Stimulated activated naive CD4-positive, alpha-beta T cell treated with Interleukin-2 at 50 U/mL for 16 hours (primary cell): ENCODE data around the gene MGMT.

Experiments used
- DNase-seq: peaks from one replicate; lab custom pipeline; 2025; lab: John Stamatoyannopoulos, UW

Gene MGMT

DNA sequence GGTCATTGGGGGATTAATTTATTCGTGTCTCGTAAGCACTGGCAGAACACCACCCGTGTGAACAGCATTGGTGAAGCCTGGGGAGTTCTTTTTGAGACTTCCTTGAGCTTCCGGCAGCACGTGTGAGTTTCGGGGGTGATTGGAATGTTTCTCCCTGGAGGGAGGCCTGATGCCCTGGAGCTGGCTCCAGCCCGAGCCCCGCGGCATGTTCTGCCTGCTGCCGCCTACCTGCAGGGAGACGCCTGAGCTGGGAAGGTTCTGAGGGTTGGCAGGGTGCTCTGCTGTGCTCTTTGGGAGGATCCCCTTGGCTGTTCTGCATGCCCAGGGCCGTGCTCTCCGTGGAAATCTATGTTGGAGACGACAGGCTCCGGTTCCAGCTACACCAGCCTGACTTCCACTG lies 159.3 kb downstream of the MGMT start:
- DNase-seq, result no peak

DNA sequence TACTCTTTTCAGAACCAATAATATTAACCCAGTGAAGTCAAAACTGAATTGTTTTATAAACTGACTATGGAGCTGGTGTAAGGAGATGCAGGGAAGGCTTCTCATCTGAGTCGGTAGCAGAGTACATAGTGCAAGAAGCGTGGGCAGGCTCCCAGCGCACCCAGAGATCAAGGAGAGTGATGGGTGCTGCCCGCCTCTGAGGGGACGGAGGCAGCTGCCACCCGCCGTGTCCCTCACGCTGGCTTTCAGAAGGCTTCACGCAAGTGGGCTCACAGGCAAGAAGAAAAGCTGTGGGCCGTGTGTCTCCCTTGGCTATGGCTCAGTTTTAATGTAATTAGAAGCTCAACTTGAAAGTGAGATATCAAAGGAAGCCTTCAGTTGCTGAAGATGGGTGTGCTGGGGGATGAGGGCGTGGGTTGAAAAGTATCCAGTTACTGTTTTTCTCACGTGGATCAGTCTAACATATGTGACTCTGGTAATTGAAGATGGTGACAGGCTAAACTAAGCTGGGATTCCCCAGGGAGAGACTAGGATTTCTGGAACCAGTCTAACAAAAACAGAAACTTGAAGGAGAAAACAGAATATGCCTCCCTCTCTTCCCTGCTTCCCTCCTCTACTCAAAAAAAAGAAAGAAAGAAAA lies 159.9 kb downstream of the MGMT start:
- no peak for DNase-seq

DNA sequence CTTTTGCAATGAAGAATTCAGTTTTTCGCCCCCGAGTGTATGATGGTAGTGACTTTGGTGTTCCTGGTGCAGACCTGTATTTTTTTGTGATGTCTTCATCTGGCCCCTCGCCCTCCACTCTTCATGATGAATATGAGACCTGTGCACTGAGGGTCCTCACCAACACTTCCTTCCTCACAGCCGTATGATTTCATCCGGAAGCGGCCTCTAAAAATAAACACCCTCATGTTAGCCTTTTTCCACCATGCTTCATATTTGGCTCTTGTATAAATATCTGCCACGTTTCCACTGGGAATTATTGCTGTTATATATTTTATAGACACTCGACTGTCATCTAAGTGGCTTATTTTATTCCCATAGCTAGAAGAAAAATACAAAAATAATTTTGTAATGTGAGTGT lies 160.4 kb downstream of the MGMT start:
- no peak for DNase-seq

DNA sequence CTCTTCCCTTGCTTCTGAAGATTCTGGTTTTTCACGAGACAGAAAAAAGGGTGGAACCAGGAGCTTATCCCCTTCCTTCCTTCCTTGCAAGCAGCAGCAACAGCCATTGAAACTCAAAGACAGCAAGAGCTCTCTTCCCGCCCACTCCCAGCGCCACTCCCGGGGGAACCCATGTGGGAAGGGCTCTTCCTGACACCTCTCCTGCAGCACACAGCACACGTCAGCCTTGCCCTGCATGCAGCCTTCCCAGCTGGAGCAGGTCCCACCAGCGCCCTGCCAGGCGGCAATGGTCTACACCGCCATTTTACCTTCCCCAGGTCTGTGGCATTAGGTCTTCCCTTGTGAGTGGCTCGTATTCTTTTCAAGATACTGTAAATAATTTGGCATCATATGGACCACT lies 161.8 kb downstream of the MGMT start:
- DNase-seq, result no peak

DNA sequence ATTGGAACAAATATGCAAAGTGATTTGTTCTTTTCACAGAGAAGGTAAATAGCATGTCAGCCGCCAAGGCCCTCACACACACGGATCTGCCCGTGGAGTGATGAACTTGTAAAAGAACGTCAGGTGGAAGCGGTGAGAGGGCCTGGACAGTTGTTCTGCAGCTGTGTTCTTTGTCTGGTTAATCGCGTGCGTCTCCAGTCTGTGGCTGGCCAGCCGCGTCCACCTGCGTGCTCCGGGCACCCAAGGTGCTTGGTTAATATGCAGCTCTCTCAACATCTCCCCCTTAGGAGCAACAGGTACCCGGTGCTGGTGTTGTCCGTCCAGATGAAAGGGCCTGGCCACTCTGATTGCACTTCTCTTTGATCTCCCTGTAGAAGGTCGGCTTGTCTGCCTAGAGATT lies 162.9 kb downstream of the MGMT start:
- no peak for DNase-seq

DNA sequence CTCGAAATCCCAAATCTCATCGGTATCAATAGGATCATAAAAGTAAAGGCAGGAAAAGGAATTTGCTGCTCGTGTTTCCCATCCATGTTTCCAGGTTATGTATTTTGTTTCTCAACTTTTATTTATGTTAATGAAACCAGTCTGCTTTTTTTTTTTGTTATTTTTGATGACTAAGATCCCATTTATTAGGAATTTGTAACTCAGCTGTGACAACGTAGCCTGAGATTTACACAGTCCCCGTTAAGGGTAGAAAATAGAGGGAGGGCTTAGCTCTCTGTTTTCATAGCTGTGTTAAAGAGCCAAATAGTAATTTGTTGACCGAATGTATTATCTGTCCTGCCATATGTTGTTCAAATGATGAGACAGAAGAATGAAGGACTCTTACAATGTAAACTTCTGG lies 164.0 kb downstream of the MGMT start:
- no peak for DNase-seq

DNA sequence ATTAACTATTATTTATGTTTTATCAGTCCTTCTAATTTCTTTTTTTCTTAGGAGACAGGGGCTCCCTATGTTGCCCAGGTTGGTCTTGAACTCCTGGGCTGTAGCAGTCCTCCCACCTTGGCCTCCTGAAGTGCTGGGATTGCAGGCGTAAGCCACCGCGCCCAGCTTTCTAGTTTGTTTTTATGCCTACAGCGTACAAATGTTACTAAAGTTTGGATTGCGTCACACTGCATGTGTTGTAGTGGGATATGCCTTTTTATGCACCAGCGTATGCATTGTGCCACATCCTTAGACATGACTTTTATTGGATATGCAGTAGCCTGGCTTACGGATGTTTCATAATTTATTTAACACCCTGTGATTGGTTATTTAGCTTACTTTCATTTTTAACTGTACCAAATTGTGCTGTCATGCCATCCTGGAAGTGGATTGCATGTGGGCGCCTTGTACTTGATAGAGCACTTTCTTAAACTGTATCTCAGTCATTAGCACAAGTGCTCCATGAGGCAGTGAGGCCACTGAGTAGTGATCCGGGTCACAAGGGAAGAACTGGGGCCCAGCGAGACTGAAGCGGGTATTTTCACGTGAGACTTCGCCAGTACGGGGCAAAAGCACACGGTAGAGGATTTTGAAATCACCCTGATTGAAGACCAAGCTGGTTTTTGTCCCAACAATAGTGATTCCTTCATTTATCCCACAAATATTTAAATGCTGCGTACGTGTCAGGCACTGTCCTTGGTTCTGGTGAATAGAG lies 165.0 kb downstream of the MGMT start:
- DNase-seq, result no peak

DNA sequence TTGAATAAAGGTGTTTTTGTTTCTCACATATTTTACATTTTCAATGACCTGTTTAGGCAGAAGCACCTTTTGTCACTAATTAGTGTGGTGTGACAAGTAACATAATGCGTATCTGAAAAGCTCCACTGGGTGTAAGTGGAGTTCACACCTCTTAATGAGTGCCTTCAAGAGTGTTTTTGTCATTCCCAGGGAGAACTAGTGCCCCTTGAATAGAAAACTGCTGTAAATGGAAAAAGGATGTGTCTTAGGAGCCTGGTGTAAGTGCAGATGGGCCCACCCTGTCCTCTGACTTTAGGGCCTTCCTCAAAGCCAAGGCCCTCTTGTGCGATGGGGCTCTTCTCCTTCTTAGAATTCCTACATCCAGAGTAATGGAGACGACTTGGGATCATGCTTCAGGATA lies 170.0 kb downstream of the MGMT start:
- DNase-seq, result no peak

DNA sequence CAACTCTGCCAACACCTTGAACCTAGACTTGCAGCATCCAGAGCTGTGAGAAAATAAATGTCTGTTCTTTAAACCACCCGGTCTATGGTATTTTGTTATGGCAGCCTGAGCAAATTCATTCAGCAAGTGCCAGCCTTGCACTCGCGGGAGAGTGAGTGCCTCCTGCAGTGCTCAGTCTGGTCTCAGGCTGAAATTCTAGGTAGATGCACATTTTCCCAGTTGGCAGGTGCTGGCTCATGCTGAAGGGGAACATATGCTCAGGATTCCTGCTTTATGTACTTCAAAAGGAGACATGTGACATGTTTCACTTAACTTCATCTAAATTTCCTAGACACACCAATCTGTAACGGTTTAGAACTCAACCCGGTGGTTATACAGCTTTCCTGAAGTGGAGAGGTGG lies 170.8 kb downstream of the MGMT start:
- no peak for DNase-seq

DNA sequence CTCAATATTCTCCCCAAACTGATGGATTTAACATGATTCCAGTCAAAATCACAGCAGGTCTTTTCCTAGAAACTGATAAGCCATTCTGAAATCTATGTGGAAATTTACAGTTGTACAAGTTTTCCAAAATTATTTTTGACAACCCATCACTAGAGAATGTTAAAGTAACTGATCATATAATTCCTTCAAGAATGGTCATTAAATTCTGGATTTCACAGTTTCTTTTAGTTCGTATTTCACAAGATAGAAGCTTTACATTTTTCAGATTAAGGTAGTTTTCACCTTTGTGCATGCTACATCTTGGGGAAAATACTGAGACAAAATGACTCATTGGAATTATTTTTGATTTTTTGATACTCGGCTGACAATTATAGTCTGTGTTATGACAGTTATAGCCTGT lies 174.3 kb downstream of the MGMT start:
- DNase-seq, result no peak

DNA sequence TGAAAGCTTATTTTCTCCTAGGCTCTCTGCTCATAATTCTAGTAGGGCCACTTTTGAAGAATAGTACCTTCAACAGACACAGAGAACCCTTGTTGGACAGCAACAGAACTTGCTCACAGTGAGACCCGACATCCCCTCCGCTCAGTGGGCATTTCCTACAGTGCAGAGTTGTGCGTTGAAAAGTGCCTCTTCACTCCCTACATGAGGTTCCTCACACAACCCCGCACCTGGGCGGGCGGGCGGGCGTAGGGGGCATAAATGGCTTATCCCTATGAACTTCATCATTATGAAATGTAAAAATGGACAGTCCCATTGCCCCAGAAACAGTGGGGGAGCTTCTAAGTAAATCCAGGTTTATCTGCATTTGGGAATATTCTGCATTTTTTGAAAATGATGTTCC lies 174.9 kb downstream of the MGMT start:
- DNase-seq, result no peak

DNA sequence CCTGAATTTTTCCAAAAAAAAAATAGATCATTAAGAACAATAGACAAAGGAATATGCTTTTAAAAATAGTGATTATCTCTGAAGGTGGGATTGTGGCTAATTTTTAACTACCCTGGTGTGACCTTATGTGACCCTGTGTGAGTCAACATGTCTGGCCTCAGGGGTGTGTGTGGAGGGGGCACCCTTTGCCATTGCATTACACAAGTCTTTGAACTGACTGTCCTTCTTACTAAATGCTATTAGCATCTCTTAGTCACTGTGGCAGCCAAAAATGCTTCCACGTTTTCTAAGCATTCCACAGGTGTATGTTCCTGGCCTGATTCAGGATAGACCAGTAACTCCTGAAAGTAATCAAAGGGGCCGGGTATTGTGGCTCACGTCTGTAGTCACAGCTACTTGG lies 175.4 kb downstream of the MGMT start:
- no peak for DNase-seq

DNA sequence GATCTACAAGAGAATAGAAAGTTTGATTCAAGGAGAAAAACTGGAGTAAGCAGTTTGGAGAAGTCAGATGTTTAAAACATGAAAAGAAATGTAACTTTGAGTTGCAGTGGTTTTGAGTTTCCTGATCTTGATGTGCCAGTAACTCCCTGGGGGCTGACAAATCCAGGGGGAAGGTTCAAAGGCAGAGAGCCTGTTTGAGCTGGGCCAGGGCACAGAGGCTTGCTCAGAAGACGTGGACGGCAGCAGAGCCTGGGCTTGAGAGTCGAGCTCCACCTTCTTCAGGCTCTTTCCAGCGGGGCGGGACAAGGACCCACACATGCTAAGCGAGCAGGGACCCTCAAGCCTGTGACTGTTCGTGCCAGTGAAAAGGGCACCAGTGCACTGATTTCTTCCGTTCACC lies 176.2 kb downstream of the MGMT start:
- DNase-seq, result no peak

DNA sequence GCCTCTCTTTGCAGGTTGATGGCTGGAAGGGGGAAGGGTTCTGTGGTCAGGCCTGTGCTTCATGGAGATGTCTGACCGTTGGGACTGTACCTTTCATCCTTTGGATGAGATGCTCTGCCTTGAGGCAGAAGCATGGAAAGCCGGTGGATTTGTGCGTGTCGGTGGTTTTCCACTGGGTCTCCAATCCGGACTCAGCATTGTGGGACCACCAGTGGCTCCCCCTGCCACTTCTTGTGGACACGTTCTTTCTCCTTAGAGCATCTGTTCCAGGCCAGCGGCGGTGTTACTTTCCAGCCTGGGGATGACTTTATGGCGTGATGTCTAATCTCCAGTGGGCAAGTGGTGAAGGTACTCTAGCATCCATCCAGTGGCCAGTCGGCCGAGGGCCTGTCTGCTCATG lies 178.4 kb downstream of the MGMT start:
- no peak for DNase-seq

DNA sequence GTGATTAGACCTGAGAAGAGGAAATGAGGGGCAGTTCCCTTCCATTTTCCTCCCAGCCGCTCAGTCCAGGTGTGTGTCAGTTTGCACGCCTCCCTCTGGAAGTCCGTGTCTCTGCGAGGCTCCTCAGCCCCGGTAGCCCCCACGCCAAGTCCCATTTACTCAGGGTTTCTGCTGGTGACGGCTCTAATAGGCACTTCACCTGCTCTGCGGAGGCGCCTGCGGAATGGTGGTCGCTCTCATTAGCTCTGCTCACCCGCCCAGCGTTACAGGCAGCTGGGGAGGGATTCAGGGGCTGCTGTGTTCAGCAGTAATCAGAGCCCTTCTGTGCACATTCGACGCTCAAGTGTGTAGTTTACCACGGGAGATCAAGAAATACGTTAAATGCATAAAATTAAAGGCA lies 179.9 kb downstream of the MGMT start:
- DNase-seq, result no peak

DNA sequence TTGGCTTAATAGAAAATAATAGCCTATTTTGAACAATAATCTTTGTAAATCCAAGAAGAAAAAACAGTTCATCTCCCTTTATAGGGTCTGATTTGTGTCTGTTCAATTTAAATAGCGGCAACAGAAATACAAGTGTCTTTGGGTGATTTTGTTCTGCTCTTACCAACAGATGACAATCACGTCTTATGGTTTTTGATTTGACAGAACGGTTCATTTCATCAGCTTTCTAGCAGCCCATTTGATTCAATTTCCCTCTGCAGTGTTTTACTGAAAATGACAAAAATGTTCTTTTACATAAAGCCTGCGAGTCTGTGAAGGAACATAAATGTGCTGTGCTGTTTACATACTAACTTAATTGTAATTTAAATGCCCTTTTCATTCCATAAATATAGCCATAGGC lies 180.5 kb downstream of the MGMT start:
- DNase-seq, result no peak

DNA sequence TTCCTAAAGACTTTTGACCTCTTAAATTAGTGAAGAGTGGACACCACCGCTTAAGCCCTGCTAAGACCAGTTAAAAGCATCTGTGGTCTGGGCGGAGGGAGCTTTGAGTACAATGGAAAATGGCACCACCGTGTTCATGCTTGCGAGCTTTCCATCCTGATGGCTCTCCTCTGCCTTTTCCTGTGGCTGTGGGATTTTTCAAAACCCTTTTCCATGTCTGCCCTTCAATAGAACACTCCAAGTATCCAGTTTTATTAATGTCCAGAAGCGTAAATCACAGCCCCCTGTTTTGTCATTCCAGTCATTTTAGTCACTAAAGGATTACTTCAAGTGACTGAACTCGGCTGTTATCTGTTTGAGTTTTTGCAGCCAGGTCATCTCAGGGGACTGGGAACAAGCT lies 181.8 kb downstream of the MGMT start:
- DNase-seq, result no peak

DNA sequence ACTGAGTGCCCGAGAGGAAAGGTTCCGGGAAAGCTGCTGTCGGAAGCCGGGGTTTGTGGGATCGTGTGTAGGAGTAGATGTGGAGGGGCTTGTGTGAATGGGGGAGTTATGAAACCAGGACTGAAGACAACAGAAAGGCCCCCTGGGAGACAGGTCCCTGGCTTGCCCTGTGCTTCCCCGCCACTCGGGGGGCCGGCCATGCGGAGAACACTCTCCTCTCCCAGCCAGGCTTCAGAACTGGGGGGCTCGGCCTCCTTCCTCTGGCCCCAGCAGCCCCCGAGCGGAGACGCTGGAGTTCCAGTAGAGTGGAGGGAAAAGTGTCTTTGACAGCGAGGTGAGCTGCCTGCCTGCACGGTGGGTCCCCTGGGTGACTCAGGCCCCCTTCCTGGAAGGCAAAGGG lies 185.0 kb downstream of the MGMT start:
- no peak for DNase-seq

DNA sequence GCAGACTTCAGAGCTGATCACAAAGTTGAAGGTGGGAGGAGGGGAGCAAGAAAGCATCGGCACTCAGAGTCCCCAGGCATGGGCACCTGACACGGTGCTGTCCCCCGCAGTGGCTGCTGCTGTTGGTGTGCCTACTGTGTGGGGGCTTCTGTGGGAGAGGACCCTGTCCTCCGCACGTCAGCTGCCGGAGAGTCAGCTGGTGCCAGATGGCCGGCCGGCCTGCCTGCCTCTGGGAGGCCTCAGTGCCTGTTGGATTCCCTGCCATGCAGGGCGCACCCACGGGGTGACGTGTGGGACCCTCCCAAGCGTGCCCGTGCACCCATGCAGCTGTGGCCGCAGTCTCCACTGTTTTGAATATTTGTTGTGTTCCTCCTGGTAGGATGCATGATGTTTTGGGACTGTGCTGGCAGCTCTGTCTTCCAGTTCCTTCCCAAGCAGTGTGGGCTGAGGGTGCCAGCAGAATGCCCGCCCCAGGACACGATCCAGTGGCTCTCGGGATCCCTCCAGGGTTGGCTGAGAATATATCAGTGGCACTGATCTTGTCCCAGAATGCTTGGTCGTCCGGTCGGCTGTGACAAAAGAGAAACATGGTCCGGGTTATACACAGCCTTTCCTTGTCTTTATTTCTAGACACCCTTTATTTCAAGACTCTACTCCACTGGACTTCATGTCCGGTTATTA lies 185.6 kb downstream of the MGMT start:
- DNase-seq, result no peak

DNA sequence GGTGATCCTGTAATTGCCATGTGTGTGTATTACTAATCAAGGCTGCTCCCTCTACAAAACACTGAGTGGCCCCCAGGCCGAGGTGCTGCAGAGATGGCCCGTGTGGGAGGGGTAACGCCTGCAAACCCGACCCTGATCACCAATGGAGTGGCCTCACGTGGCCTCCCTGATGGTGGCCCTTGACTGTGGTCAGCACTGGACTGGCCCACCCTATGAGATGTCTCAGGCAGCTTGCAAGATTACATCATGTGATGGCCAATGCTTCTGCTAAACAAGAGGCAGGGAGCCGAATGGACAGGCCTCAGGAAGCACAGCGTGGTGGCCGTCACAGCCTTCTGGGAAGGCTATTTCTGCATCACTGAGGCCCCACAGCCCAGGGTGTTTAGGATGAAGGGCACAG lies 186.4 kb downstream of the MGMT start:
- DNase-seq, result no peak

DNA sequence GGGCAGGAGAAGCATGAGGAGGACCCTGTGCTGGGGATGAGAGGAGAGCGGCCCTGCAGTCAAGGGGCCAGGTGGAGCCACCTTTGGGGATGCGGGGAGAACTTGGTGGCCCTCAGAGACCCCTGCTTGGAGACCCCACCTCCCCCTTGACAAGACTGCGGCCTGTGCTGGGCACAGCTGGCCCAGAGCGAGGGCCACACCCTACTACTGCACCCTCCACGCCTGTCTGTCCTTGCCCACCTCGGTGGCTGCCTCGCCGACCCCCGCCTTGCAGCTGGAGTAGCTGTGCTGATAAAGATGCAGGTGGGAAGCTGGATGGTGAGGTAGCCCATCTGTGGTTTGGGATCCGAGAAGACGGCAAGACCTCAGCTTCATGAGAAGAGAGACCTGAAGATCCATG lies 186.8 kb downstream of the MGMT start:
- DNase-seq, result no peak

DNA sequence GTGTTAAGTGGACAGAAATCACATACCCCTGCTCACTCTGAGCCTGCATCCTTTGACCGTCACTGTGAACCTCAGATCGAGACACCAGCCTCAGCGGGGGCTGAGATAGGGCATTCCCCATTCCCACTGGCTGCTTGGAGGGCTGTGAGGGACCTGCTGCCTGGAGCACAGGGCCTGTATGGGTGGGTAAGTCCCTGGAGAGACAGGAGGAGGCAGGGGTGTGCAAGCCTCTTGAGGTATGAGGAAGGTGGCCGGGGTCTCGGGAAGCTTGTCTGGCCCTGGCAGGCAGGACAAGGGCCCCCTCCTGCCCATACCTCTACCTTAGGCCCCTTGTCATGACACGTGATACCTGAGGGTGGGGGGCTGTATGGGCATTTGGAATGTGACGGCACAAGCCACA lies 187.4 kb downstream of the MGMT start:
- DNase-seq, result no peak

DNA sequence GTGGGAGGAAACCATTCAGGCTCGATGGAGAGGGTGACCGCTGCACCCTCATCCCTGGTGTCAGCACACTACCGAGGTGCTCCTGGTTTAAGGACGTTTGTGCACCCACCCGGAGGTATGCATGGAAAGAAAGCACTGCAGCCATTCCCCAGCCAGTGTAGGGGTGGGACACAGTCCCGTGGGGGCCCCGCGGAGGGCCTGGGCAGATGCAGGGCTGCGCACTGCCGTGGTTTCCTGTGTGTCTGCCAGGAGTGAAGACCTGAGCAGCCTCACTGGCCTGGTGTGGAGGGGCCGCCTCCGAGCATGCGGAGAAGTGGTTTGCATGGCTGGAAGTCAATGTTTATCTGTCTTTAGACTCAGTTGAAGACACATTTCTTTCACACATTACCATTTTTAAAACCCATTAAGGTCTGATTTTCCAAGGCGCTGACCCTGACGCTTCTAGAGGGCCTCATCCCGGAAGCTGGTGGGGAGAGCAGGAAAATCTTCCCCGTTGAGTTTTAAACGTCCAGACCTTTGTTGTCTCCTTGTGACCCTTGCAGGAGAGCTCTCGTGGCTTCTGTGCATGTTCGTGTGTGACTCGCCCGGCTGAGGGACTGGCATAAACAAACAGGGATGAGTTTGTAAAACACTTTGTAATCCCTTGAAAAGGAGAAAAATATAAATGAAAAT lies 188.1 kb downstream of the MGMT start:
- no peak for DNase-seq
